B cell (primary cell): Measurements from ENCODE around the gene CENPP. TPM values are rescaled to one million over a fixed set of nuclear protein-coding genes. Genes with fewer than 3 reads are reported as not detected.

Source experiments
- ATAC-seq: fragments of 200-7000 bp; cut with Tn5 transposase; one replicate; pipeline ENCODE4 v1.10.0; 2021; ENCODE audit warnings: low read depth, mild to moderate bottlenecking, moderate number of reproducible peaks, moderate library complexity
- CTCF ChIA-PET: fragments of 350-600 bp; sonication (Branson Sonifier 250); formaldehyde crosslinking; loops from one replicate; lab custom pipeline; 2021; ENCODE audit warnings: antibody characterized with exemption, inconsistent platforms; lab: Charles Lee
- POLR2A ChIA-PET: fragments of 350-600 bp; sonication (Branson Sonifier 250); formaldehyde crosslinking; loops from one replicate; lab custom pipeline; 2021; ENCODE audit warnings: antibody characterized with exemption; lab: Charles Lee
- DNase-seq: peaks from one replicate; pipeline ENCODE4 v3.0.0; 2013
- H2AFZ ChIP-seq: 2 replicates; pipeline ENCODE4 v1.6.1; 2012; ENCODE audit warnings: mild to moderate bottlenecking, low read depth, low read length; ENCODE audit not compliant: insufficient read depth, poor library complexity, severe bottlenecking
- H3K27ac ChIP-seq, 2 donors: 1 replicate in 1 of 2; 2 replicates in 1 of 2; pipeline ENCODE4 v1.5.1; 2012 to 2013; ENCODE audit warnings: low read length in 2 of 2, mild to moderate bottlenecking in 2 of 2, moderate library complexity in 1 of 2
- H3K27me3 ChIP-seq, 4 experiments: fragments of 200-600 bp in 1 of 4; sonication (generic) in 1 of 4; replicated peaks in 1 of 4; 1 replicate in 2 of 4; 2 replicates in 2 of 4; pipeline versions ENCODE4 v1.6.1 to v1.7.0; 2013 to 2016; ENCODE audit warnings: low read length in 3 of 4, mild to moderate bottlenecking in 2 of 4, mixed read lengths in 1 of 4, moderate library complexity in 1 of 4; ENCODE audit not compliant: insufficient read depth in 4 of 4, control insufficient read depth in 3 of 4; ENCODE audit errors: control extremely low read depth in 1 of 4
- H3K36me3 ChIP-seq, 2 experiments: replicated peaks in 1 of 2; 1 replicate in 1 of 2; 2 replicates in 1 of 2; pipeline versions ENCODE4 v1.6.1 to v1.7.1; 2013; ENCODE audit warnings: low read length in 1 of 2; ENCODE audit not compliant: insufficient read depth in 2 of 2, control insufficient read depth in 1 of 2; ENCODE audit errors: control extremely low read depth in 1 of 2, extremely low read depth in 1 of 2
- H3K4me1 ChIP-seq, 2 donors: fragments of 200-600 bp in 1 of 2; sonication (generic) in 1 of 2; 1 replicate in 1 of 2; 2 replicates in 1 of 2; pipeline versions ENCODE4 v1.5.1 to v1.6.1; 2013 to 2017; ENCODE audit warnings: low read length in 2 of 2; ENCODE audit not compliant: control insufficient read depth in 2 of 2, insufficient read depth in 2 of 2
- H3K4me2 ChIP-seq: replicated peaks from 2 replicates; pipeline ENCODE3; 2012; ENCODE audit warnings: mild to moderate bottlenecking, low read depth, low read length; ENCODE audit not compliant: poor library complexity, severe bottlenecking
- H3K4me3 ChIP-seq, 5 experiments: fragments of 200-600 bp in 1 of 5; sonication (generic) in 1 of 5; 1 replicate in 3 of 5; 2 replicates in 2 of 5; pipeline versions ENCODE4 v1.5.1 to v1.7.0; 2011 to 2016; ENCODE audit warnings: low read length in 4 of 5, mild to moderate bottlenecking in 4 of 5, low read depth in 2 of 5, control low read depth in 1 of 5, moderate library complexity in 1 of 5; ENCODE audit not compliant: insufficient read depth in 1 of 5; ENCODE audit errors: control extremely low read depth in 1 of 5, extremely low read depth in 1 of 5
- H3K79me2 ChIP-seq: fragments of 200-600 bp; sonication (generic); one replicate; pipeline ENCODE4 v1.6.0; 2016; ENCODE audit warnings: low read length; ENCODE audit not compliant: control insufficient read depth, insufficient read depth
- H3K9ac ChIP-seq: fragments of 200-600 bp; sonication (generic); 2 replicates; pipeline ENCODE4 v1.6.1; 2017; ENCODE audit warnings: mild to moderate bottlenecking, low read length, moderate library complexity
- H3K9me3 ChIP-seq, 3 donors: one replicate each; pipeline versions ENCODE4 v1.6.1 to v1.7.1; 2013; ENCODE audit warnings: low read length in 2 of 3; ENCODE audit not compliant: control insufficient read depth in 2 of 3, insufficient read depth in 1 of 3; ENCODE audit errors: control extremely low read depth in 1 of 3
- H4K20me1 ChIP-seq: 2 replicates; pipeline ENCODE4 v1.6.0; 2012; ENCODE audit warnings: mild to moderate bottlenecking, low read length; ENCODE audit not compliant: insufficient read depth, control insufficient read depth, poor library complexity, severe bottlenecking
- H3K27ac Mint-ChIP-seq: one replicate; pipeline ENCODE4 v1.8.0; 2021; ENCODE audit warnings: mixed read lengths
- H3K27me3 Mint-ChIP-seq: one replicate; pipeline ENCODE4 v1.8.0; 2021; ENCODE audit warnings: mixed read lengths
- H3K4me1 Mint-ChIP-seq: one replicate; pipeline ENCODE4 v1.8.0; 2021; ENCODE audit warnings: mixed read lengths
- H3K4me3 Mint-ChIP-seq: one replicate; pipeline ENCODE4 v1.8.0; 2021; ENCODE audit warnings: mixed read lengths
- H3K9me3 Mint-ChIP-seq: one replicate; pipeline ENCODE4 v1.8.0; 2022; ENCODE audit warnings: mixed read lengths; ENCODE audit not compliant: insufficient read depth
- EZH2 ChIP-seq: IDR thresholded peaks from 2 replicates; pipeline ENCODE4 v1.6.1; 2012; ENCODE audit warnings: borderline replicate concordance, low read depth, mild to moderate bottlenecking, moderate library complexity, low read length; ENCODE audit not compliant: insufficient read depth, poor library complexity, severe bottlenecking
- whole genome bisulfite sequencing: methylation state at CpG from one replicate; pipeline ENCODE4 v1.1.5; 2013; ENCODE audit warnings: missing lambda C conversion rate; ENCODE audit not compliant: insufficient coverage; 5-methylcytosine and 5-hydroxymethylcytosine counted together
- intact Hi-C: fragments of 100-400 bp; cut with micrococcal nuclease; formaldehyde crosslinking; loops from one replicate; pipeline ENCODE4 v1.10.0; 2022
- polyA plus RNA-seq: library from polyadenylated mRNA; depleted of rRNA; stranded (reverse); fragments of >200 nt; gene quantifications from 2 replicates; pipeline ENCODE4 v1.2.3, GENCODE V29; 2012
- total RNA-seq, 2 donors: library from RNA; stranded (reverse); fragments of 120-200 nt in 1 of 2; gene quantifications; 1 replicate in 1 of 2; 2 replicates in 1 of 2; pipeline versions ENCODE4 v1.2.3 to v1.2.4, GENCODE V29; 2013 to 2022
- TF ChIP-seq, protein P1 (sequence below): fragments of 200-600 bp; IDR thresholded peaks from one replicate; pipeline ENCODE4 v1.8.0; 2022; ENCODE audit warnings: antibody characterized with exemption, mild to moderate bottlenecking

CENPP gene
- total and polyA plus RNA-seq, 2 donors (not counting 1 experiment from before 2014, with no cell fraction given): 1.4 to 6.2 TPM

GRCh38 chr9:92617951-92618510, 292.3 kb downstream of the CENPP start:
- H3K36me3 ChIP-seq: peaks cover 0 to 67% of the 10 kb centered on the region in 2 experiments
- 92% methylated on average over 7 of the region's 11 CpGs for WGBS
- no peaks in the 10 kb centered on the region for H3K9me3 Mint-ChIP-seq

DNA sequence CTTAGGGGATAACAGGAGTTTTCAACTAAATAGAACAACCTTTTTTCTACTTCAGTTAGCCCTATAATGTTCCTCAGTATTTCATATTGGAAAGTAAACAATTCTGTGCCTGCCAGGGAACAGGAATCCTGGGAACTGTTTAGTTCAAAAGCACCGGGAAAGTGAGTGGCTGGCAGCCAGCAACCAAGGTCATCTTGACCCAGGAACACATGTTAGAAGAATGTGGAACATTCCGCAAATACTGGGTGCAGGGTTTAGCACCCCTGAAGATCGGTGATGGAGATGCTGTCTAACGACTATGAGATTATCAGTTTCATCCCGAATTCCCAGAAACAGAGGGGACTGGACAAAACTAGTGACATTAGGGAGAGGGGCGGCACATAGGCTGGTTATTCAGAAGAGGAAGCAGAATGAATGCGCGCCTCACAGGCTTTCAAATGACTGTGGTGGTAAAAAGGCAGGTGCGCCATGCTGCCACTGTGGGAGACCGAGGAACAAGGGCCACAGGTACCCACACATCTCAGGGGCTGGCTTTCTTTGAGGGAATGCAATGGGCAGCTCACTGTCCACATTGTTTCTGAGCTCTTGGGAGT, 293.0 kb downstream of the CENPP start:
- Histone ChIP-seq H3K4me2 (no peak overlapping the region), H3K9me3 (no peaks in the 10 kb centered on the region), H3K4me1 (no peaks in the 10 kb centered on the region), H3K9ac (no peak overlapping the region), H3K27me3 (no peaks in the 10 kb centered on the region), H3K27ac (no peak overlapping the region), H4K20me1 (no peaks in the 10 kb centered on the region), H3K4me3 (no peak overlapping the region), H3K36me3 (peaks cover 0 to 64% of the 10 kb centered on the region in 2 experiments), H3K79me2 (no peaks in the 10 kb centered on the region), H2AFZ (no peak overlapping the region)
- DNase-seq (no peak), ATAC-seq (no peak)
- no peak overlapping the region for H3K4me3 Mint-ChIP-seq
- no peaks in the 10 kb centered on the region for H3K9me3 Mint-ChIP-seq
- WGBS: 94% methylated on average over 10 of the region's 10 CpGs
- ChIA-PET CTCF (interaction anchor here (0.6 kb wide), 1 partner anchor 584 kb away, joined by 3 read pairs; no protein-coding TSS in a partner anchor), POLR2A (no interaction called here)
- intact Hi-C loops: no loop called here
- TF ChIP-seq, protein P1, sequence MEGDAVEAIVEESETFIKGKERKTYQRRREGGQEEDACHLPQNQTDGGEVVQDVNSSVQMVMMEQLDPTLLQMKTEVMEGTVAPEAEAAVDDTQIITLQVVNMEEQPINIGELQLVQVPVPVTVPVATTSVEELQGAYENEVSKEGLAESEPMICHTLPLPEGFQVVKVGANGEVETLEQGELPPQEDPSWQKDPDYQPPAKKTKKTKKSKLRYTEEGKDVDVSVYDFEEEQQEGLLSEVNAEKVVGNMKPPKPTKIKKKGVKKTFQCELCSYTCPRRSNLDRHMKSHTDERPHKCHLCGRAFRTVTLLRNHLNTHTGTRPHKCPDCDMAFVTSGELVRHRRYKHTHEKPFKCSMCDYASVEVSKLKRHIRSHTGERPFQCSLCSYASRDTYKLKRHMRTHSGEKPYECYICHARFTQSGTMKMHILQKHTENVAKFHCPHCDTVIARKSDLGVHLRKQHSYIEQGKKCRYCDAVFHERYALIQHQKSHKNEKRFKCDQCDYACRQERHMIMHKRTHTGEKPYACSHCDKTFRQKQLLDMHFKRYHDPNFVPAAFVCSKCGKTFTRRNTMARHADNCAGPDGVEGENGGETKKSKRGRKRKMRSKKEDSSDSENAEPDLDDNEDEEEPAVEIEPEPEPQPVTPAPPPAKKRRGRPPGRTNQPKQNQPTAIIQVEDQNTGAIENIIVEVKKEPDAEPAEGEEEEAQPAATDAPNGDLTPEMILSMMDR: no peak
- H3K4me1 Mint-ChIP-seq: no peaks in the 10 kb centered on the region
- no peaks in the 10 kb centered on the region for H3K27me3 Mint-ChIP-seq
- no peak overlapping the region for H3K27ac Mint-ChIP-seq

More at GRCh38 chr9:92617951-92618510, 292.3 kb downstream of the CENPP start:
- Histone ChIP-seq H3K79me2 (no peaks in the 10 kb centered on the region), H3K9ac (no peak overlapping the region), H3K4me3 (no peak overlapping the region), H3K9me3 (no peaks in the 10 kb centered on the region), H4K20me1 (no peaks in the 10 kb centered on the region), H3K4me1 (no peaks in the 10 kb centered on the region), H3K27me3 (no peaks in the 10 kb centered on the region), H3K4me2 (no peak overlapping the region), H2AFZ (no peak overlapping the region), H3K27ac (no peak overlapping the region)
- TF ChIP-seq EZH2: no peak
- TF ChIP-seq, protein P1: no peak
- intact Hi-C loops: no loop called here
- Mint-ChIP-seq H3K4me3 (no peak overlapping the region), H3K27me3 (no peaks in the 10 kb centered on the region), H3K4me1 (no peaks in the 10 kb centered on the region), H3K27ac (no peak overlapping the region)
- CTCF ChIA-PET: no interaction called here
- no peak for ATAC-seq
- no peak for DNase-seq
- POLR2A ChIA-PET: no interaction called here
